Stomach (tissue), 9 donors: ENCODE data around the gene PWWP2B. TPM values are rescaled to one million over a fixed set of nuclear protein-coding genes. Genes with fewer than 3 reads are reported as not detected.

Experiments used
- DNase-seq, 2 donors: peaks; one replicate each; pipeline versions ENCODE4 v3.0.0 to v3.0.0-alpha.2; 2013 to 2019
- H3K27ac ChIP-seq, 5 donors: fragments of 200-600 bp in 4 of 5; sonication (generic) in 4 of 5; one replicate each; pipeline ENCODE4 v1.5.1; 2013 to 2019; ENCODE audit warnings: mild to moderate bottlenecking in 1 of 5, moderate library complexity in 1 of 5
- H3K27me3 ChIP-seq, 3 donors: fragments of 200-600 bp; sonication (generic); one replicate each; pipeline ENCODE4 v1.5.1; 2017 to 2019; ENCODE audit warnings: mixed run types in 1 of 3
- H3K36me3 ChIP-seq, 4 donors: fragments of 200-600 bp; sonication (generic); 1 replicate in 3 of 4; 2 replicates in 1 of 4; pipeline ENCODE4 v1.5.1; 2016 to 2019
- H3K4me1 ChIP-seq, 4 donors: fragments of 200-600 bp; sonication (generic); one replicate each; pipeline ENCODE4 v1.5.1; 2016 to 2019
- H3K4me3 ChIP-seq, 4 donors: fragments of 200-600 bp; sonication (generic) in 3 of 4; one replicate each; pipeline ENCODE4 v1.5.1; 2016 to 2019; ENCODE audit warnings: mild to moderate bottlenecking in 1 of 4
- H3K9me3 ChIP-seq, 4 donors: fragments of 200-600 bp; sonication (generic); one replicate each; pipeline ENCODE4 v1.5.1; 2016 to 2019
- CTCF ChIP-seq, 7 experiments: fragments of 450-650 bp in 4 of 7; fragments of 200-600 bp in 3 of 7; sonication (generic) in 3 of 7; IDR thresholded peaks; one replicate each; pipeline ENCODE4 v1.5.1; 2016 to 2019; ENCODE audit warnings: antibody characterized with exemption in 7 of 7, control low read depth in 2 of 7, mild to moderate bottlenecking in 1 of 7
- EP300 ChIP-seq: sonication (generic); formaldehyde crosslinking; IDR thresholded peaks from one replicate; pipeline ENCODE4 v1.6.1; 2017; ENCODE audit warnings: antibody characterized with exemption
- POLR2A ChIP-seq, 4 donors: fragments of 450-650 bp; IDR thresholded peaks; one replicate each; pipeline ENCODE4 v1.6.1; 2016; ENCODE audit warnings: antibody characterized with exemption in 4 of 4, control low read depth in 2 of 4, mild to moderate bottlenecking in 1 of 4, moderate library complexity in 1 of 4
- POLR2AphosphoS5 ChIP-seq, 3 donors: sonication (generic); formaldehyde crosslinking; IDR thresholded peaks; one replicate each; pipeline ENCODE4 v1.6.1; 2016; ENCODE audit warnings: antibody characterized with exemption in 3 of 3
- WGBS, 5 donors: extraction: QIAGEN DNeasy Blood & Tissue Kit in 3 of 5; methylation state at CpG; one replicate each; pipeline versions ENCODE4 v1.1.5 to v1.1.7; 2013 to 2018; 5-methylcytosine and 5-hydroxymethylcytosine counted together
- intact Hi-C: fragments of 100-400 bp; cut with DNase I; formaldehyde crosslinking; loops from one replicate; pipeline ENCODE4 v1.15.1; 2023; ENCODE audit warnings: low total_unique reads
- polyA plus RNA-seq, 3 donors: library from polyadenylated mRNA; stranded (reverse); fragments of 200-250 nt; gene quantifications; one replicate each; pipeline ENCODE4 v1.2.3, GENCODE V29; 2013
- total RNA-seq, 5 donors: library from RNA; depleted of rRNA; stranded (reverse); fragments of >200 nt; gene quantifications; one replicate each; pipeline versions ENCODE4 v1.1.0 to v1.2.3, GENCODE V29; 2014 to 2016
- donor health status: healthy with polysubstance abuse.
- donor health status: Bipolar disorder and iron deficiency.
- donor health status: healthy.

PWWP2B gene
- total and polyA plus RNA-seq, 8 donors: 8.5 to 167 (median 22.8) TPM

GRCh38 chr10:132464256-132465192 lies 67.5 kb downstream of the PWWP2B start:
- Histone ChIP-seq H3K27ac (peak overlapping the region; percentile 71 to 95 (median 80)), H3K9me3 (no peaks in the 10 kb centered on the region), H3K27me3 (no peaks in the 10 kb centered on the region), H3K4me3 (no peak overlapping the region), H3K36me3 (no peaks in the 10 kb centered on the region), H3K4me1 (peaks cover 74 to 96% (median 85%) of the 10 kb centered on the region in 4 donors)
- intact Hi-C loops: loop anchor here (10.0 kb wide), 1 partner anchor 70 kb away; the partner anchor contains the start of gene INPP5A
- TF ChIP-seq EP300: peak; percentile 45
- TF ChIP-seq POLR2AphosphoS5 (IDR thresholded peaks at IDR 0.05): peak; percentile 26 to 59 (median 51)
- no peak for TF ChIP-seq POLR2A (IDR thresholded peaks at IDR 0.05)
- WGBS, 5 donors: 29 to 42% (median 33%) methylated on average over 13 to 22 of the region's 22 CpGs
- DNase-seq: peak; percentile 81 to 93

- DNase-seq: no peak
- no peaks in the 10 kb centered on the region for H3K27me3 ChIP-seq
- H3K4me3 ChIP-seq: no peak overlapping the region
- peak overlapping the region in 4 of 5 donors; percentile 80 to 95 (median 86) for H3K27ac ChIP-seq
- WGBS, 5 donors: 89 to 95% (median 91%) methylated on average over 21 to 35 of the region's 35 CpGs
- H3K4me1 ChIP-seq: peaks cover 65 to 94% (median 79%) of the 10 kb centered on the region in 4 donors
- no peaks in the 10 kb centered on the region for H3K9me3 ChIP-seq
- no peaks in the 10 kb centered on the region for H3K36me3 ChIP-seq
- intact Hi-C loops: loop anchor here (10.0 kb wide), 1 partner anchor 69 kb away; the partner anchor contains the start of gene INPP5A
- TF ChIP-seq CTCF (IDR thresholded peaks at IDR 0.05) (no peak), EP300 (no peak), POLR2AphosphoS5 (IDR thresholded peaks at IDR 0.05) (no peak), POLR2A (IDR thresholded peaks at IDR 0.05) (no peak)
Observed at GRCh38 chr10:132465193-132465888, 68.3 kb downstream of the PWWP2B start.

GRCh38 chr10:132465889-132466519 lies 69.0 kb downstream of the PWWP2B start:
- H3K4me1 ChIP-seq: peaks cover 61 to 90% (median 75%) of the 10 kb centered on the region in 4 donors
- peak in 1 of 2 donors; percentile 11 for DNase-seq
- no peaks in the 10 kb centered on the region for H3K27me3 ChIP-seq
- no peaks in the 10 kb centered on the region for H3K9me3 ChIP-seq
- intact Hi-C loops: loop anchor here (10.0 kb wide), 1 partner anchor 69 kb away; the partner anchor contains the start of gene INPP5A
- H3K27ac ChIP-seq: peak overlapping the region in 4 of 5 donors; percentile 80 to 95 (median 86)
- no peaks in the 10 kb centered on the region for H3K36me3 ChIP-seq
- H3K4me3 ChIP-seq: no peak overlapping the region
- 87 to 92% (median 90%) methylated on average over 12 to 20 of the region's 20 CpGs for WGBS, 5 donors
- no peak for TF ChIP-seq POLR2A (IDR thresholded peaks at IDR 0.05)
- TF ChIP-seq EP300: no peak
- no peak for TF ChIP-seq POLR2AphosphoS5 (IDR thresholded peaks at IDR 0.05)
- no peak for TF ChIP-seq CTCF (IDR thresholded peaks at IDR 0.05)

DNA sequence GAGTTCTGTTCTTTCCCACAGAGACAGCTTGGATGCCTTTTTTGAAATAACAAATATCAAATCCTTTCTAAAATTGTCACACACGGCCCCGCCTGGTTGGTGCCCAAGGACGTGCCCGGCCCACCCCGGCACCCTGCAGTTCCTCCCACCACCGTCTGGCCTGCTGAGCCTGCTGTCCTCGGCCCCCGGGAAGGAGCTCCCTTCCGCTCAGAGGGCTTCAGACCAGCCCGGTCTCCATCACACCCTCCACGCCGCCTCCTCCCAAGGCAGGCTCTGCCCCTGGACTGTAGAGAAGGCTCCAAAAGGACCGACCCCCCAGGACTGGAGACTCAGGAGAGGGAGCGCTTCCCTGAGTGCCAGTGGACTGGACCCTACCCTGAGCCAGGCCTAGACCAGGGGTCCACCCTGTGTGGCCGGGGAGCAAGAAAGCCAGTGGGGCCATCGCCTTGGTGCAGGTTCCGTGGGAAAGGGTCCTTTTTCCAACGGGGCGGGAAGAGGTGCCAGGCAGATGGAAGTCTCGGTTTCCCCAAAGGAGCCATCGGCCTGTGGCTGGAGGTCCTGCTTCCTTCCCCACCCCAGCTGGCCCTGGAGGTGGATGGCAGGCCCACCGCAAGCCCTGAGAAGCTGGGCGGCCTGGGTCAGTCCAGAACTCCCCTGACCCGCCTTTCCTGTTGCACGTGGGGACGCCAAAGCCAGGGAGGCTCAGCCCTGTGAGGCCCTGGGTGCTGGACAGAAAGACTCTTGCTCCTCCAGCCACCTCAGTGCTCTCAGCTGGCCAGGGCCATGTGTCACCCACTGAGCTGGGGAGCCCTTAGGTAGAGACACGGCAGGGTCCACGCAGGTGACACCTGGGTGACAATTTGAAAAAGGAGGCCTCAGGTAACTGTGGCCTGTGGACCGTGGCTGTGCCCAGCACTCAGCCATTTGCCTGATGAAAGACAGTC lies 69.8 kb downstream of the PWWP2B start:
- intact Hi-C loops: loop anchor here (10.0 kb wide), 1 partner anchor 68 kb away; the partner anchor contains the start of gene INPP5A
- Histone ChIP-seq H3K9me3 (no peaks in the 10 kb centered on the region), H3K27me3 (no peaks in the 10 kb centered on the region), H3K4me1 (peaks cover 53 to 82% (median 68%) of the 10 kb centered on the region in 4 donors), H3K27ac (peak overlapping the region in 4 of 5 donors; percentile 38 to 95 (median 80)), H3K36me3 (no peaks in the 10 kb centered on the region), H3K4me3 (no peak overlapping the region)
- peak in 1 of 2 donors; percentile 18 for DNase-seq
- WGBS, 5 donors: 85 to 97% (median 91%) methylated on average over 27 to 29 of the region's 29 CpGs
- TF ChIP-seq POLR2AphosphoS5 (IDR thresholded peaks at IDR 0.05): no peak
- no peak for TF ChIP-seq POLR2A (IDR thresholded peaks at IDR 0.05)
- TF ChIP-seq CTCF (IDR thresholded peaks at IDR 0.05): no peak
- TF ChIP-seq EP300: no peak
